HG03196 (cell line): ENCODE measurements around the gene GCKR.

ENCODE experiments used
- ATAC-seq: cut with Tn5 transposase; IDR thresholded peaks from one replicate; pipeline ENCODE4 v1.9.1; 2021; ENCODE audit not compliant: unreplicated experiment

The GCKR gene

DNA sequence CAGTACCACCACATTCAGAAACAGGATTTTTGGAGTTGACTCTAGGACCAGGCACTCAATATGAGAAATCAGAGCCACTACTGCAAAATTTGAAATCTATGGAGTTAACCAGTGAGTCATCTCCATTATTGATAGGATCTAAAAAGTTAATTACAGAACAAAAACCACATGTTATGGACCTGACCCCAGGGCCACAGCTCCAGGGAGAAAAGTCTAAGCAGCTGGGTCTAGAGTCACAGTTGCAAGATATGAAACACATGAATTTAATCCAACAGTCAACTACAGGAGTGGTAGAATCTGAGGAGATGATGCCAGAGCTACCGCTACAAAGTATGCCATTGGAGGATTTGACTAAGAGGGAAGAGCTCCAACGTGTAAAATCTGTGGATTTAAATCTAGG is 72.8 kb downstream of the GCKR start:
- ATAC-seq, result no peak

- ATAC-seq, result no peak
Measured at GRCh38 chr2:27571197-27571596, 74.6 kb downstream of the GCKR start.

- no peak for ATAC-seq
Measured at GRCh38 chr2:27571681-27572080, 75.0 kb downstream of the GCKR start.

DNA sequence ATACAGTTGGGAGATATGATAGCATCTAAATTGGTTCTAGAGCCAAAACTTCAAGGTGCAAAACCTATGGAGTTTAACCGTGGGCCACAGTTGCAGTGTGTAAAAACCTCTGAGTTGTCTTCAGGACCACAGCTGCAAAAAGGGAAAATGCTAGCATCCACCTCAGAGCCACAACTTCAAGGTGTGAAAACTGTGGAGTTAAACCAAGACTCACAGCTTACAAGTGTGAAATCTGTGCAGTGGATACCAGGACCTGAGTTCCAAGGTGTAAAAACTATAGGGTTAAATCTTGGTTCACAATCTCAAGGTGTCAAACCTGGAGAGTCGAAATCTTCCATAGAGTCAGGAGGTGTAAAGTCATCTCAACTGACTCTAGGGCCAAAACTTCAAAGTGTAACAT is 75.8 kb downstream of the GCKR start:
- no peak for ATAC-seq

DNA sequence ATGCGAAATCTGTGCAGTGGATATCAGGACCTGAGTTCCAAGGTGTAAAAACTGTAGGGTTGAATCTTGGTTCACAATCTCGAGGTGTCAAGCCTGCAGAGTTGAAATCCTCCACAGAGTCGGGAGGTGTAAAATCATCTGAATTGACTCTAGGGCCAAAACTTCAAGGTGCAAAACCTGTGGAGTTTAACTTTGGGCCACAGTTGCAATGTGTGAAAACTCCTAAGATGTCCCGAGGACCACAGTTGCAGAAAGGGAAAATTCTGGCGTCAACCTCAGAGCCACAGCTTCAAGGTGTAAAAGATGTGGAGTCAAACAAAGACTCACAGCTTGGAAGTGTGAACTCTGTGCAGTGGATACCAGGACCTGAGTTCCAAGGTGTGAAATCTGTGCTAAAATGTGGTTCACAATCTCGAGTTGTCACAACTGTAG is 76.4 kb downstream of the GCKR start:
- no peak for ATAC-seq
